ENCODE results near the gene EPHB2. TPM values are rescaled to one million over a fixed set of nuclear protein-coding genes. Genes with fewer than 3 reads are reported as not detected.

EPHB2 gene
- total and polyA plus RNA-seq, 2 of the 13 experiments (the other 11 are each of a cell fraction or from before 2014, with no cell fraction given), result 0.03 to 0.11 TPM

- no TSS peak for BruUV-seq (replicated peaks)
- FAIRE-seq, result no peak
- TF ChIP-seq ZNF784 (CRISPR knock-in tag; IDR thresholded peaks at IDR 0.05; ENCODE audit: borderline replicate concordance) (no peak), RNF219 (CRISPR knock-in tag; IDR thresholded peaks at IDR 0.05) (no peak), KMT2B (CRISPR knock-in tag; IDR thresholded peaks at IDR 0.05) (no peak), ZNF569 (CRISPR knock-in tag; IDR thresholded peaks at IDR 0.05; ENCODE audit: borderline replicate concordance) (no peak), HIC2 (CRISPR knock-in tag; IDR thresholded peaks at IDR 0.05; ENCODE audit: low read depth) (no peak), SNRNP70 (IDR thresholded peaks at IDR 0.05; ENCODE audit: low read depth, low read length) (no peak), YY1 (IDR thresholded peaks at IDR 0.05; ENCODE audit: insufficient read depth, insufficient replicate concordance, low read depth, low read length) (no peak), MAX (IDR thresholded peaks at IDR 0.05) (no peak), HMGXB3 (CRISPR knock-in tag; IDR thresholded peaks at IDR 0.05; ENCODE audit: borderline replicate concordance) (no peak), ZNF576 (CRISPR knock-in tag; IDR thresholded peaks at IDR 0.05) (no peak), DPF2 (CRISPR knock-in tag; IDR thresholded peaks at IDR 0.05; ENCODE audit: borderline replicate concordance, low read depth) (no peak), RBAK (CRISPR knock-in tag; IDR thresholded peaks at IDR 0.05) (no peak), ZNF766 (CRISPR knock-in tag; IDR thresholded peaks at IDR 0.05; ENCODE audit: borderline replicate concordance) (no peak)
Observed at GRCh38 chr1:22736501-22737080, 26.0 kb downstream of the EPHB2 start.

More at GRCh38 chr1:22736501-22737080, 26.0 kb downstream of the EPHB2 start:
- DNase-seq (ENCODE audit: low spot score) (no peak), ATAC-seq (no peak)
- Histone ChIP-seq H3K79me2 (ENCODE audit: insufficient read depth, low read length) (no peaks in the 10 kb centered on the region), H3K36me3 (replicated peaks in 1 of 2; ENCODE audit: control insufficient read depth in 1 of 2, insufficient read depth in 2 of 2, low read length in 2 of 2) (no peaks in the 10 kb centered on the region), H3K4me3 (replicated peaks in 1 of 3; ENCODE audit: insufficient read depth in 1 of 3, low read depth in 2 of 3, low read length in 3 of 3) (no peak overlapping the region), H3K4me2 (ENCODE audit: low read depth, low read length) (no peak overlapping the region), H4K20me1 (ENCODE audit: insufficient read depth, low read length) (no peaks in the 10 kb centered on the region), H3K9me3 (ENCODE audit: low read length) (no peaks in the 10 kb centered on the region), H3K9ac (ENCODE audit: insufficient read depth, low read depth, low read length) (no peak overlapping the region), H3K4me1 (ENCODE audit: insufficient read depth, low read length) (no peaks in the 10 kb centered on the region), H3K27me3 (ENCODE audit: control insufficient read depth in 1 of 2, insufficient read depth in 2 of 2, low read length in 2 of 2) (peaks cover 0 to 11% of the 10 kb centered on the region in 2 experiments; a peak in 3 of 5 replicates), H3K27ac (ENCODE audit: extremely low read length, insufficient read depth, low read length) (no peak overlapping the region), H2AFZ (ENCODE audit: low read length) (no peak overlapping the region)
- intact Hi-C loops (cut with micrococcal nuclease; ENCODE audit: unreplicated experiment) (no loop called here), in situ Hi-C loops (cut with HindIII; ENCODE audit: extremely low pct_ligation_motif_present, low pct_unique_long_range_greater_than_20kb) (no loop called here)
- WGBS (ENCODE audit: low lambda C conversion rate), result 51% methylated on average over 16 of the region's 23 CpGs
- POLR2A ChIA-PET, result no interaction called here
- CTCF ChIA-PET (ENCODE audit: low intra/inter-chr PET ratio, low total read pairs), result no interaction called here

Measured in HepG2 (cell line).